Stimulated activated CD8-positive, alpha-beta memory T cell treated with anti-CD3 and anti-CD28 coated beads, Interleukin-4, amount 100 ng/mL, for 1 hour (primary cell): ENCODE results near the gene F11.
"Not testable (repeated sequence)": the region's sequence is repeated elsewhere in the genome, so short reads cannot be mapped to it uniquely, and the experiment has no call there.

Experiments
- DNase-seq, 2 donors: peaks; one replicate each; pipeline ENCODE4 v3.0.0-alpha.2; 2020; ENCODE audit warnings: low read depth in 2 of 2, low spot score in 1 of 2

F11 gene

GRCh38 chr4:186265683-186266652 lies at the start of gene F11:
TSS of gene F11 (plus strand) at chr4:186266189. CDS start at chr4:186267137, 948 bp downstream.
- DNase-seq = no peak

GRCh38 chr4:186216465-186217024 lies 49.4 kb upstream of the F11 start:
- no peak for DNase-seq

GRCh38 chr4:186217733-186218293 lies 48.2 kb upstream of the F11 start:
- DNase-seq = no peak

- DNase-seq = no peak
These were observed 44.4 kb upstream of the F11 start for GRCh38 chr4:186221624-186222023.

GRCh38 chr4:186225848-186226247 lies 40.1 kb upstream of the F11 start:
- no peak for DNase-seq

- no peak for DNase-seq
These were observed 39.3 kb upstream of the F11 start for GRCh38 chr4:186226521-186227189.

- no peak for DNase-seq
These were observed 38.8 kb upstream of the F11 start, which contains the start of gene KLKB1 for GRCh38 chr4:186227221-186227620. TSS of gene KLKB1 (plus strand) at chr4:186227507. CDS start at chr4:186228196, 689 bp downstream.

- no peak for DNase-seq
These were observed 38.1 kb upstream of the F11 start for GRCh38 chr4:186227744-186228513.

- DNase-seq = no peak
These were observed 37.5 kb upstream of the F11 start for GRCh38 chr4:186228514-186228894.

- no peak for DNase-seq
These were observed 31.6 kb upstream of the F11 start for GRCh38 chr4:186234367-186234766.

GRCh38 chr4:186236126-186236525 lies 29.9 kb upstream of the F11 start:
- no peak for DNase-seq

GRCh38 chr4:186240452-186240847 lies 25.5 kb upstream of the F11 start:
- DNase-seq = no peak

GRCh38 chr4:186240848-186241491 lies 25.0 kb upstream of the F11 start:
- no peak for DNase-seq

GRCh38 chr4:186241616-186242015 lies 24.4 kb upstream of the F11 start:
- no peak for DNase-seq

GRCh38 chr4:186242031-186242430 lies 24.0 kb upstream of the F11 start:
- not testable (repeated sequence) for DNase-seq

- no peak for DNase-seq
These were observed 22.7 kb upstream of the F11 start for GRCh38 chr4:186243331-186243730.

GRCh38 chr4:186244835-186245234 lies 21.2 kb upstream of the F11 start:
- DNase-seq = no peak

- DNase-seq = not testable (repeated sequence)
These were observed 18.8 kb upstream of the F11 start for GRCh38 chr4:186247062-186247752.

GRCh38 chr4:186248643-186249042 lies 17.3 kb upstream of the F11 start:
- no peak for DNase-seq
